SK-N-SH treated with all-trans-retinoic acid at 6 μM for 48 hours (cell line): ENCODE results near the gene ZNF215.

ENCODE experiments used
- ARNTL ChIP-seq: fragments of 450-650 bp; formaldehyde crosslinking; IDR thresholded peaks from 2 replicates; pipeline ENCODE4 v1.5.0; 2020; ENCODE audit warnings: low read depth, mild to moderate bottlenecking, moderate library complexity, borderline replicate concordance
- BACH2 ChIP-seq: fragments of 250-450 bp; sonication (Bioruptor Pico); IDR thresholded peaks from 2 replicates; pipeline ENCODE4 v1.9.0; 2021; ENCODE audit warnings: mild to moderate bottlenecking, borderline replicate concordance
- OSR1 ChIP-seq: fragments of 250-450 bp; sonication (Bioruptor Pico); IDR thresholded peaks from 2 replicates; pipeline ENCODE4 v1.8.0; 2022; ENCODE audit warnings: moderate library complexity, mild to moderate bottlenecking, inconsistent platforms
- PATZ1 ChIP-seq: fragments of 250-450 bp; sonication (Bioruptor Pico); IDR thresholded peaks from 2 replicates; pipeline ENCODE4 v1.8.0; 2020; ENCODE audit warnings: mild to moderate bottlenecking, moderate library complexity, borderline replicate concordance
- PPARA ChIP-seq: fragments of 250-450 bp; sonication (Bioruptor Pico); IDR thresholded peaks from 2 replicates; pipeline ENCODE4 v1.5.0; 2020; ENCODE audit warnings: mild to moderate bottlenecking, borderline replicate concordance
- RARB ChIP-seq: fragments of 250-450 bp; sonication (Bioruptor Pico); IDR thresholded peaks from 2 replicates; pipeline ENCODE4 v1.8.0; 2021; ENCODE audit warnings: mild to moderate bottlenecking, moderate library complexity
- TSHZ2 ChIP-seq: fragments of 250-450 bp; sonication (Bioruptor Pico); IDR thresholded peaks from 2 replicates; pipeline ENCODE4 v1.5.0; 2020; ENCODE audit warnings: mild to moderate bottlenecking, moderate library complexity
- ZFP3 ChIP-seq: fragments of 250-450 bp; sonication (Bioruptor Pico); IDR thresholded peaks from 2 replicates; pipeline ENCODE4 v1.5.0; 2020; ENCODE audit warnings: mild to moderate bottlenecking, moderate library complexity
- ZFP30 ChIP-seq: fragments of 450-650 bp; formaldehyde crosslinking; IDR thresholded peaks from 2 replicates; pipeline ENCODE4 v1.5.0; 2022; ENCODE audit warnings: mild to moderate bottlenecking, moderate library complexity
- ZNF565 ChIP-seq: fragments of 450-650 bp; formaldehyde crosslinking; conservative IDR thresholded peaks from 2 replicates; pipeline ENCODE4 v1.5.0; 2020; ENCODE audit warnings: low read depth, mild to moderate bottlenecking, moderate library complexity
- ZNF70 ChIP-seq: fragments of 450-650 bp; formaldehyde crosslinking; IDR thresholded peaks from 2 replicates; pipeline ENCODE4 v1.5.0; 2020; ENCODE audit warnings: mild to moderate bottlenecking, moderate library complexity
- TF ChIP-seq, protein P1 (sequence below): fragments of 250-450 bp; sonication (Bioruptor Pico); IDR thresholded peaks from 2 replicates; pipeline ENCODE4 v1.5.1; 2020; ENCODE audit warnings: low read depth, mild to moderate bottlenecking, moderate library complexity
- TF ChIP-seq, protein P2 (sequence below): fragments of 250-450 bp; sonication (Bioruptor Pico); IDR thresholded peaks from 2 replicates; pipeline ENCODE4 v1.5.1; 2021; ENCODE audit warnings: mild to moderate bottlenecking, moderate library complexity

DNA sequence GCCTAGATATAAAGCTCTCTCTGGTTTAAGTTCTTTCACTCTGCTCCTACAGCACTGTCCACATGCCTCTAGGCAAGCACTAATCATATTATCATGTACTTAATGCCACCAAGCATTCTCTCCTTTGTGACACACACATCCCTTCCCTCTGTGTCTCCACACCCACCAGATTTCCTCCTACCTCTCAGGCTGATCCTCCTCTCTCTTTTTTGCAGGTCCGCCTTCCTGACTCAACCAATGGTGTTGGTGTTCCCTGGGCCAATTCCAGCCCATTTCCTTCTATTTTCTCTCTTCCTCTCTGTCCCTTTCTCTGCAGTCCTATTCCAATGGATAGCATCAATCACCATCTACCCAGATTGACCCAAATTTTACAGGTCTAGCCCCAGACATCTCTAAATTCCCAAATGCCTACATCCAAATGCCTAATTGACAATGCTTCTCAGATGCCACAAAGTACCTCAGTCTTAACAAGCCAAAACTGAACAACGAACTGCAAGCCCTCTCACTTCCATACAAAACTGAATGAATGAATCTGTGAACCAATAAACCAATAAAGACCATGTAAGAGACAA is 504 bp upstream of the ZNF215 start:
- TF ChIP-seq PPARA (CRISPR knock-in tag) (no peak), ZFP30 (CRISPR knock-in tag) (no peak), RARB (CRISPR knock-in tag) (no peak), ARNTL (CRISPR knock-in tag) (no peak), ZFP3 (CRISPR knock-in tag) (no peak), BACH2 (CRISPR knock-in tag) (no peak), PATZ1 (CRISPR knock-in tag) (no peak), ZNF565 (CRISPR knock-in tag) (no peak), ZNF70 (CRISPR knock-in tag) (no peak), TSHZ2 (CRISPR knock-in tag) (no peak), OSR1 (CRISPR knock-in tag) (no peak)
- TF ChIP-seq, protein P1, sequence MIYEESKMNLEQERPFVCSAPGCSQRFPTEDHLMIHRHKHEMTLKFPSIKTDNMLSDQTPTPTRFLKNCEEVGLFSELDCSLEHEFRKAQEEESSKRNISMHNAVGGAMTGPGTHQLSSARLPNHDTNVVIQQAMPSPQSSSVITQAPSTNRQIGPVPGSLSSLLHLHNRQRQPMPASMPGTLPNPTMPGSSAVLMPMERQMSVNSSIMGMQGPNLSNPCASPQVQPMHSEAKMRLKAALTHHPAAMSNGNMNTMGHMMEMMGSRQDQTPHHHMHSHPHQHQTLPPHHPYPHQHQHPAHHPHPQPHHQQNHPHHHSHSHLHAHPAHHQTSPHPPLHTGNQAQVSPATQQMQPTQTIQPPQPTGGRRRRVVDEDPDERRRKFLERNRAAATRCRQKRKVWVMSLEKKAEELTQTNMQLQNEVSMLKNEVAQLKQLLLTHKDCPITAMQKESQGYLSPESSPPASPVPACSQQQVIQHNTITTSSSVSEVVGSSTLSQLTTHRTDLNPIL (CRISPR knock-in tag), result no peak
- TF ChIP-seq, protein P2, sequence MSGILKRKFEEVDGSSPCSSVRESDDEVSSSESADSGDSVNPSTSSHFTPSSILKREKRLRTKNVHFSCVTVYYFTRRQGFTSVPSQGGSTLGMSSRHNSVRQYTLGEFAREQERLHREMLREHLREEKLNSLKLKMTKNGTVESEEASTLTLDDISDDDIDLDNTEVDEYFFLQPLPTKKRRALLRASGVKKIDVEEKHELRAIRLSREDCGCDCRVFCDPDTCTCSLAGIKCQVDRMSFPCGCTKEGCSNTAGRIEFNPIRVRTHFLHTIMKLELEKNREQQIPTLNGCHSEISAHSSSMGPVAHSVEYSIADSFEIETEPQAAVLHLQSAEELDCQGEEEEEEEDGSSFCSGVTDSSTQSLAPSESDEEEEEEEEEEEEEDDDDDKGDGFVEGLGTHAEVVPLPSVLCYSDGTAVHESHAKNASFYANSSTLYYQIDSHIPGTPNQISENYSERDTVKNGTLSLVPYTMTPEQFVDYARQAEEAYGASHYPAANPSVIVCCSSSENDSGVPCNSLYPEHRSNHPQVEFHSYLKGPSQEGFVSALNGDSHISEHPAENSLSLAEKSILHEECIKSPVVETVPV (CRISPR knock-in tag), result no peak
